ENCODE measurements around the gene LPP. TPM values are rescaled to one million over a fixed set of nuclear protein-coding genes. Genes with fewer than 3 reads are reported as not detected.
"Not testable (repeated sequence)": the region's sequence is repeated elsewhere in the genome, so short reads cannot be mapped to it uniquely, and the experiment has no call there.

The LPP gene
- total RNA-seq, 1 experiment from 2014 or later, result 22.1 TPM

- DNase-seq (ENCODE audit: low spot score), result no peak
These were observed 242.3 kb downstream of the LPP start for GRCh38 chr3:188396251-188396650.

GRCh38 chr3:188396900-188397299 lies 242.9 kb downstream of the LPP start:
- DNase-seq (ENCODE audit: low spot score), result no peak

- DNase-seq (ENCODE audit: low spot score), result no peak
These were observed 244.1 kb downstream of the LPP start for GRCh38 chr3:188397766-188398705.

DNA sequence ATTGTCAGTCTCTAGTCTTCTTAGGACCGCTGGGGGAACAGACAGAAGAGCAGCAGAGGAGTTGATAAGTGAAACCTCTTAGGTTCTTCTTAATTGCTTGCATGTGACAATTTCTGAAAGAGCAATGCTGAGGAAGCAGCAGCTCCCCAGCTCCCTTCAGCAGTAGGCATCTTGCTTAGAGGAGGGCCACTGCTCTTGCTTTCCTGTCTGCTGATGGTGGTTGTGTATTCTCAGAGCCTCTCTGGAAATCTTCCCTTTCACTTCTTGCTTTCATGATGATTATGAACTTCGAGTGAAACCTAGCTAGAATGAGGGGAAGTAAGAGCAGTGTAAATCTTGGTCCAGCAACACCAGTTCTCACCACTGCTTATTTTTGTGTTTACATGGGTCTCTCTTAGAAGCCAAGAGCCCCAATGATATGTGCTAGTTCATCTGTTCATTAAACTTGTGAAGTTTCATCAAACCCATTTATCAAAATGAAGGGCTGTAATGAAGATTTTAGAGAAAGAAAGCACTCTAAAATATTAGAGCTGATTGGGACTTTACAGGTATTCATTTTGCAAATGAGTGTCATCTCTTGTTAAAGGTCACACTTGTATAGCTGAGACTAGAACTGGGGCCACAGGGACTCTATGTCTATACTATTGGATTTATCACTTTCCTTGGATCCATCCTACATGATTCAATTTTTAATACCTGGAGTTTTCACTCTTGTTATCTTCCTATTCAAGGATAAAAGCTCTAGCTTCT lies 246.7 kb downstream of the LPP start:
- DNase-seq (ENCODE audit: low spot score), result no peak

DNA sequence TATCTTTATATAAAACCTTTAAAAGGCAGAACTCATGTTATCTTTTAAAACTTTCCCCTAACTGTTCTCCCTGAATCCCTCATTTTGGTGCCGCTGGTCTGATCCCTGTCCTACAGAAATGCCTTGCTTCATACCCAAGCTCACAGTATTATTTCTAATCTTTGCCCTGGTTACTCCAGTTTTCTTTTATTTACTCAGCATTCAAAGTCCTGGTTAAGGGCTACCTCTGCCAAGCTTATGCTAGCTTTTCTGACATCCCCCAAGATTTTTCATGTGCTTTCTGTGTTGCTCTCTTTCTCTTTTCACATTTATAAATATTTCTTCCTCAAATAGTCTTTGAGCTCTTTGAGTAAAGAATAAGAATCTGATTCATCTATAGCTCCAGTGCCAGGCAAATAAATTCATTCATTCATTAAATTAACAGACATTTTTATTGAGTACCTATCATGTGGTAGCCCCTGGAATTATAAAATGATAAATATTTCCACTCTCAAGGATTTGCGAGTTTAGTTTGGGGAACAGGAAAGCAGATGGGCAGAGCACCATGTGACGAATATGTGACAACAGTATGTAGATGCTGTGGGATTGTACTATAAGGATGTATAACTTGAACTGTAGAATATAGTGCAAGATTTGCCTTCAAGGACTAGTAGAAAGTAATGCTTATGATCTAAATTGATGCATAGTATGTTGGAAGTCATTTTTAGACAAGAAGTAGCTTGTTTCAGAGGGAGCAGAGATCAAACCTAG lies 247.5 kb downstream of the LPP start:
- DNase-seq (ENCODE audit: low spot score), result no peak

GRCh38 chr3:188402229-188402628 lies 248.3 kb downstream of the LPP start:
- DNase-seq (ENCODE audit: low spot score), result no peak

GRCh38 chr3:188403404-188403803 lies 249.4 kb downstream of the LPP start:
- no peak for DNase-seq (ENCODE audit: low spot score)

DNA sequence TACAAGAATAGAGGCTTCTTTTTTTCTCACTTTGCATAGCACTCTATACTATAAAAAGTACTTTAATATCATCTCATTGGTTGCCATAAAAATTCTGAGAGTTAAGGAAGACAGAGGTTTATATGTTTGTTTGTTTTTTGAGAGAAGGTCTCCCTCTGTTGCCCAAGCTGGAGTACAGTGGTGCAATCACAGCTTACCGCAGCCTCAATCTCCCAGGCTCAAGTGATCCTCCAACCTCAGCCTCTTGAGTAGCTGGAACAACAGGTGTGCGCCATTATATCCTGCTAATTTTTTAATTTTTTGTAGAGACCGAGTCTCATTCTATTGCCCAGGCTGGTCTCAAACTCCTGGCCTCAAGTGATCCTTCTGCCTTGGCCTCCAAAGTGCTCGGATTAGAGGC lies 250.2 kb downstream of the LPP start:
- no peak for DNase-seq (ENCODE audit: low spot score)

GRCh38 chr3:188404701-188405100 lies 250.7 kb downstream of the LPP start:
- DNase-seq (ENCODE audit: low spot score), result no peak

GRCh38 chr3:188407158-188407880 lies 253.4 kb downstream of the LPP start:
- DNase-seq (ENCODE audit: low spot score), result no peak

GRCh38 chr3:188408831-188409230 lies 254.9 kb downstream of the LPP start:
- no peak for DNase-seq (ENCODE audit: low spot score)

DNA sequence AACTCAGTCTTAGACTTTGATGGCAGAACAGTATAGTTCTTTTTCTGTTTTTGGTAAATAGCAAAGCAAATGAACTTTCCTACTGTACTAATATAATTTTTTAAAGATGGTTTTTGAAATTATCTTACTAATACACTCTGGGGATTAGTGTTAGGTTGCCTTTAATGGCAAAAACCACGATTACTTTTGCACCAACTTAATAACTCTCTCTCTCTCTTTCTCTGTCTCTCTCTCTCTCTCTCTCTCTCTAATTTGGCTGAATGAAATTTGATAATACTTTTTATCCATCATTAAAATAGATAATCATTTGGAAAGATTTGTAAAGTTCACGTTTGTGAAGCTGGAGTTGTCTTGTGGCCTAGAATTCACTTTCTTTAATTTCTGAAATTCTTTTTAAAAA lies 257.8 kb downstream of the LPP start:
- no peak for DNase-seq (ENCODE audit: low spot score)

DNA sequence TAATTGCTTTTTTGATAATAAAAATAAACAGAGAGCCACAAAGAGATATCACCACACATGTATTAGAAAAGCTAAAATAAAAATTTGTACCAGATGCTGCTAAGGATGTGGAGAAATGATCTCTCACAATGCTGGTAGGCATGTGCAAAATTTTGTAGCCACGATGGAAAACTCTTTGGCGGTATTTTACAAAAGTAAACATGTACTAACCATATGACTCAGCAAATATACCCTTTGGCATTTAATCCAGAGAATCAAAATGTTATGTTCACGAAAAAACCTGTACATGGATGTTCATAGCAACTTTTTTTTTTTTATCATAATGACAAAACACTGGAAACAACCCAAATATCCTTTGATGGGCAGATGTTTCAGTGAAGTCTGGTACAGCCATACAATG lies 261.2 kb downstream of the LPP start:
- no peak for DNase-seq (ENCODE audit: low spot score)

- DNase-seq (ENCODE audit: low spot score), result no peak
These were observed 262.1 kb downstream of the LPP start for GRCh38 chr3:188416041-188416440.

DNA sequence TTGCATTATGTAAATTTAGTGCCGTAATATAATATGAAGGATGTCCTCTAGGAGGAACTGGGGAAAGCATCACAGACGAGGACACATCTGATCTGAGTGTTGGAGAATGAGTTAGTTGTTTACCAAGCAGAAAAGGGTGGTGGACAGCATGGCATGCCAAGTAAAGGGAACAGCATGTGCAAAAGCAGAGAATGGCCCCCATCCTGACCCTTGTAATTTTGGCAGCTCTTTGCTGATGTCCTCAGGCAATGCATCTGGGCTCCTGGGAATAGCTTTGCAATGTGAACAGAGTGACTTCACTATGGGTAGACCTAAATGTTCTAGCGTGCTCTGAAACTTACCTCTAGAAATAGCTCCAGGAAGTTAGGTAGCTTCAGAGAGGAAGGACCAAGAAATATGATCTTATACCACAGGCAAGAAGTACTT lies 263.3 kb downstream of the LPP start:
- DNase-seq (ENCODE audit: low spot score), result no peak

- no peak for DNase-seq (ENCODE audit: low spot score)
These were observed 263.8 kb downstream of the LPP start for GRCh38 chr3:188417766-188418165.

DNA sequence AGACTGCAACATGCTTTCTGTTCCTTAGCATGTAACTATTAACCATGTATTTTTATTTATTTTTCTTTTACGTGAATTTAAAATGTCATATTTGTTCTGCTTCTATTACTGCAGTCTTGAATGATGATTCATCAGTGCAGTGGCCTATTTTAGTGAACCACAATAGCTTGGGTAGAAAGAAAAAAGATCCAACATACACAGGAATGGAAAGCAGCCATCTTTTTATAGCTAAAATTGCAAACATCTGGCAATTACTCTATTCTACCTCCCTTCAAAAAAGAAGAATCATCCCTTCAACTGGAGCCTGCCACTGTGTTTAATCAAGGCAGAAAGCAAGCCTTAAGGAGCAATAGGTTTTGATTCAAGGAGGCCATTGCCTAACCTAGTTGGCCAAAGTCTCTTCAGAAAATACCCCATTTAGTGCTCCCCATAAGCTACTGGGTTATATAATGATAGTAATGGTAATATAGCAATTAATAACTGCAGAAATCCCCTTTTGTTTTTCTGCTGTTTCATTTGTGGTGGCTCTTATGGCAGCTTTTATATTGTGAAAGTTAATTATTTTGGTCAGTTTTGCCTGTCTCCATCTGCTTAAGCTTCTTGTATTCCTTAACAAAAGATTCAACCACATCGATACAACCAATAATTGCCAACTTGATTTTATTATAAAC lies 267.3 kb downstream of the LPP start:
- no peak for DNase-seq (ENCODE audit: low spot score)

- no peak for DNase-seq (ENCODE audit: low spot score)
These were observed 268.0 kb downstream of the LPP start for GRCh38 chr3:188421836-188422540.

DNA sequence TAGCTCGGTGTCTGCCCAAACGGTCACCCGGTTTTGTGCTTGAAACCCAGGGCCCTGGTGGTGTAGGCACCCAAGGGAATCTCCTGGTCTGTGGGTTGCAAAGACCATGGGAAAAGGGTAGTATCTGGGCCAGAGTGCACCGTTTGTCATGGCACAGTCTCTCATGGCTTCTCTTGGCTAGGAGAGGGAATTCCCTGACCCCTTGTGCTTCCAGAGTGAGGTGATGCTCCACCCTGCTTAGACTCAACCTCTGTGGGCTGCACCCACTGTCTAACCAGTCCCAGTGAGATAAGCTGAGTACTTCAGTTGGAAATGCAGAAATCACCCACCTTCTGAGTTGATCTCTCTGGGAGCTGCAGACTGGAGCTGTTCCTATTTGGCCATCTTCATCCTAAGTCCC lies 274.0 kb downstream of the LPP start:
- not testable (repeated sequence) for DNase-seq (ENCODE audit: low spot score)

- DNase-seq (ENCODE audit: low spot score), result no peak
These were observed 277.1 kb downstream of the LPP start for GRCh38 chr3:188431040-188431439.

Measured in HT-29 (cell line).